ENCODE data around the gene AMBP. TPM values are rescaled to one million over a fixed set of nuclear protein-coding genes. Genes with fewer than 3 reads are reported as not detected.

AMBP gene
- total and polyA plus RNA-seq, 7 donors: 0.16 to 0.84 TPM; not detected in 5

- H3K4me1 ChIP-seq: no peaks in the 10 kb centered on the region
- no peaks in the 10 kb centered on the region for H3K36me3 ChIP-seq (ENCODE audit: insufficient read depth in 1 of 2, low read depth in 1 of 2)
- H3K27ac ChIP-seq: no peak overlapping the region
- no peaks in the 10 kb centered on the region for H3K9me3 ChIP-seq
- no peak overlapping the region for H3K4me3 ChIP-seq
- WGBS, 3 donors: 71 to 77% (median 76%) methylated on average over 2 of the region's 2 CpGs
- intact Hi-C loops (cut with DNase I): no loop called here
- DNase-seq: no peak
- TF ChIP-seq CTCF (IDR thresholded peaks at IDR 0.05): no peak
- ATAC-seq: no peak
- H3K27me3 ChIP-seq (ENCODE audit: insufficient read depth in 3 of 3, low read length in 2 of 3): peaks cover 0 to 23% (median 2%) of the 10 kb centered on the region in 3 donors
Measured at GRCh38 chr9:114099669-114100270, 21.7 kb upstream of the AMBP start.

- H3K27ac ChIP-seq: no peak within 1 kb of the TSS
- intact Hi-C loops (cut with DNase I): no loop called here
- peak within 1 kb of the TSS; percentile 65 for H3K4me3 ChIP-seq
- H3K27me3 ChIP-seq (ENCODE audit: insufficient read depth in 3 of 3, low read length in 2 of 3): peaks cover 0 to 23% (median 2%) of the 10 kb centered on the region in 3 donors
- 23 to 28% (median 25%) methylated on average over 24 to 32 of the region's 32 CpGs for WGBS, 3 donors
- DNase-seq (no peak), ATAC-seq (peak in 1 of 4 donors; percentile 18)
- H3K9me3 ChIP-seq: no peaks in the 10 kb centered on the region
- no peaks in the 10 kb centered on the region for H3K4me1 ChIP-seq
- TF ChIP-seq CTCF (IDR thresholded peaks at IDR 0.05): no peak
- no peaks in the 10 kb centered on the region for H3K36me3 ChIP-seq (ENCODE audit: insufficient read depth in 1 of 2, low read depth in 1 of 2)
Measured at GRCh38 chr9:114098936-114099668, 21.0 kb upstream of the AMBP start, which contains the start of gene KIF12. Gene KIF12, minus strand, starts transcription at chr9:114099292. Its CDS starts 16 bp downstream, at chr9:114099276.

- no peak for TF ChIP-seq CTCF (IDR thresholded peaks at IDR 0.05)
- 2% methylated on average over 46 to 77 of the region's 77 CpGs for WGBS, 3 donors
- H3K27me3 ChIP-seq (ENCODE audit: insufficient read depth in 3 of 3, low read length in 2 of 3): peaks cover 0 to 23% (median 2%) of the 10 kb centered on the region in 3 donors
- ATAC-seq (peak; percentile 83 to 95 (median 90)), DNase-seq (peak in 1 of 2 donors; percentile 74)
- H3K27ac ChIP-seq: no peak overlapping the region
- peak overlapping the region; percentile 65 for H3K4me3 ChIP-seq
- no peaks in the 10 kb centered on the region for H3K4me1 ChIP-seq
- H3K9me3 ChIP-seq: no peaks in the 10 kb centered on the region
- intact Hi-C loops (cut with DNase I): no loop called here
- H3K36me3 ChIP-seq (ENCODE audit: insufficient read depth in 1 of 2, low read depth in 1 of 2): no peaks in the 10 kb centered on the region
Measured at GRCh38 chr9:114098021-114098935, 20.2 kb upstream of the AMBP start.

- Histone ChIP-seq H3K4me3 (peak overlapping the region; percentile 65), H3K27ac (no peak overlapping the region), H3K4me1 (no peaks in the 10 kb centered on the region), H3K36me3 (ENCODE audit: insufficient read depth in 1 of 2, low read depth in 1 of 2) (no peaks in the 10 kb centered on the region), H3K27me3 (ENCODE audit: insufficient read depth in 3 of 3, low read length in 2 of 3) (peaks cover 0 to 23% (median 2%) of the 10 kb centered on the region in 3 donors), H3K9me3 (no peaks in the 10 kb centered on the region)
- no peak for DNase-seq
- 21 to 23% (median 22%) methylated on average over 18 of the region's 18 CpGs for WGBS, 3 donors
- intact Hi-C loops (cut with DNase I): no loop called here
- no peak for TF ChIP-seq CTCF (IDR thresholded peaks at IDR 0.05)
- ATAC-seq: no peak
Measured at GRCh38 chr9:114097613-114098020, 19.5 kb upstream of the AMBP start.
